Measurements from ENCODE around the gene SDK1. TPM values are rescaled to one million over a fixed set of nuclear protein-coding genes. Genes with fewer than 3 reads are reported as not detected.

The SDK1 gene
- total and polyA plus RNA-seq, 7 donors, result 0.31 to 2.4 (median 1.3) TPM

DNA sequence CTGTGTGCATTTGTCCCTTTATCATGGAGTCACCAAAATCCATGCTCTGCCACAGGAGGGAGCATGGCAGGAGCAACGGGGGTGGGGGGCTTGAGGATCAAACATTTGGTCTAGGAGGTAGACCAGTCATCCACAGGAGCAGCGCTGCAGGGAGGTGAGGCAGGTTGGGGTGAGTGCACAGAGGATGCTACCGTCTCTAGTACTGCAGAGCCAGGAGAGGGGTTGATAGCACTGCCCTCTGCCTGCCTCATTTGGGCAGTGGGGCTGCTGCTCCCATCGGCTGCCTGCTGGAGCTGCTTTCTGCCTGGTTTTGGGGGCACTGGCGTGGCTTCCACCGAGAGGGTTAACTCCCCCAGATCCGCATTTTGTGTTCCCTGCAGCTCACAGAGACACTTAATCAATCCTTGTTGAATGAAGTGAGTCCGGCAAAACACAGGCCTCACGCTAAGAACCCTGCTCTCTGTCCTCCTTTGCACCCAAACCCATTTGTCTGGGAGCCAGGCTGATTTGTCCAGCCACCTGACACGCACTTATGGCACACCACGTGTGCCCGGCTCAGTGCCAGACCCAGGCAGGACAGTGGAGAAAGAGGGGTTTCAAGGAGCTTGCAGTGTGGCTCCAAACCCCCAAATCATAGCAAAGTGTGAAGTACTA, 854.0 kb downstream of the SDK1 start:
- ATAC-seq, result no peak
- WGBS, 3 donors, result 73 to 81% (median 79%) methylated on average over 12 of the region's 12 CpGs
- H3K9me3 ChIP-seq, result no peaks in the 10 kb centered on the region
- TF ChIP-seq, protein P1, sequence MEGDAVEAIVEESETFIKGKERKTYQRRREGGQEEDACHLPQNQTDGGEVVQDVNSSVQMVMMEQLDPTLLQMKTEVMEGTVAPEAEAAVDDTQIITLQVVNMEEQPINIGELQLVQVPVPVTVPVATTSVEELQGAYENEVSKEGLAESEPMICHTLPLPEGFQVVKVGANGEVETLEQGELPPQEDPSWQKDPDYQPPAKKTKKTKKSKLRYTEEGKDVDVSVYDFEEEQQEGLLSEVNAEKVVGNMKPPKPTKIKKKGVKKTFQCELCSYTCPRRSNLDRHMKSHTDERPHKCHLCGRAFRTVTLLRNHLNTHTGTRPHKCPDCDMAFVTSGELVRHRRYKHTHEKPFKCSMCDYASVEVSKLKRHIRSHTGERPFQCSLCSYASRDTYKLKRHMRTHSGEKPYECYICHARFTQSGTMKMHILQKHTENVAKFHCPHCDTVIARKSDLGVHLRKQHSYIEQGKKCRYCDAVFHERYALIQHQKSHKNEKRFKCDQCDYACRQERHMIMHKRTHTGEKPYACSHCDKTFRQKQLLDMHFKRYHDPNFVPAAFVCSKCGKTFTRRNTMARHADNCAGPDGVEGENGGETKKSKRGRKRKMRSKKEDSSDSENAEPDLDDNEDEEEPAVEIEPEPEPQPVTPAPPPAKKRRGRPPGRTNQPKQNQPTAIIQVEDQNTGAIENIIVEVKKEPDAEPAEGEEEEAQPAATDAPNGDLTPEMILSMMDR (IDR thresholded peaks at IDR 0.05), result no peak
- H3K27me3 ChIP-seq (ENCODE audit: insufficient read depth in 3 of 3, low read length in 2 of 3), result no peaks in the 10 kb centered on the region
- DNase-seq, result no peak
- H3K4me3 ChIP-seq, result no peak overlapping the region
- H3K27ac ChIP-seq, result no peak overlapping the region
- intact Hi-C loops (cut with DNase I), result no loop called here
- H3K4me1 ChIP-seq, result no peaks in the 10 kb centered on the region
- H3K36me3 ChIP-seq (ENCODE audit: insufficient read depth in 1 of 2, low read depth in 1 of 2), result no peaks in the 10 kb centered on the region

- Histone ChIP-seq H3K36me3 (ENCODE audit: insufficient read depth in 1 of 2, low read depth in 1 of 2) (no peaks in the 10 kb centered on the region), H3K27me3 (ENCODE audit: insufficient read depth in 3 of 3, low read length in 2 of 3) (no peaks in the 10 kb centered on the region), H3K9me3 (no peaks in the 10 kb centered on the region), H3K27ac (no peak overlapping the region), H3K4me3 (no peak overlapping the region), H3K4me1 (no peaks in the 10 kb centered on the region)
- intact Hi-C loops (cut with DNase I), result no loop called here
- 78 to 86% (median 79%) methylated on average over 5 of the region's 5 CpGs for WGBS, 3 donors
- DNase-seq, result no peak
- no peak for ATAC-seq
- TF ChIP-seq, protein P1 (IDR thresholded peaks at IDR 0.05), result no peak
These were observed 855.1 kb downstream of the SDK1 start for GRCh38 chr7:4156190-4156589.

DNA sequence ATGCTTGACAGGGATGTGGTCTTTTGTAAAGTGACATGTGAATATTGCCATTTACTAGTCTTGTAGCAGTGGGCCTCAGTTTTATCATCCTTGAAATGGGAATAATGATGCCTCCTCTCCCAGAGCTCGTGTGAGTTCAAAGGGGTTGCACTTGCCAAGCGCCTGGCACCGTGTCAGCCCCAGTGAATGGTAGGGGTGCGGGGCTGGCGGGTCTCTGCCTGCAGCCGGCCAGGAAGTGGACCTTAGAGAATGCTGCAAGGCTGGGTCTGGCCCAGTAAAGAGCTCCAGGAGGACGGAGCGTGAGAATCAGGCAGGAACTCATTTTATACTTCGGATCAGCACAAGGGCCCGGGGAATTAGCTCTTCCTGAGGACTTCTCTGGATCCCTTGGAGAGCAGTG, 856.6 kb downstream of the SDK1 start:
- Histone ChIP-seq H3K27me3 (ENCODE audit: insufficient read depth in 3 of 3, low read length in 2 of 3) (no peaks in the 10 kb centered on the region), H3K36me3 (ENCODE audit: insufficient read depth in 1 of 2, low read depth in 1 of 2) (no peaks in the 10 kb centered on the region), H3K9me3 (no peaks in the 10 kb centered on the region), H3K4me3 (no peak overlapping the region), H3K27ac (no peak overlapping the region), H3K4me1 (no peaks in the 10 kb centered on the region)
- ATAC-seq, result no peak
- intact Hi-C loops (cut with DNase I), result no loop called here
- TF ChIP-seq, protein P1 (IDR thresholded peaks at IDR 0.05), result no peak
- no peak for DNase-seq
- 43 to 50% (median 44%) methylated on average over 10 of the region's 10 CpGs for WGBS, 3 donors

DNA sequence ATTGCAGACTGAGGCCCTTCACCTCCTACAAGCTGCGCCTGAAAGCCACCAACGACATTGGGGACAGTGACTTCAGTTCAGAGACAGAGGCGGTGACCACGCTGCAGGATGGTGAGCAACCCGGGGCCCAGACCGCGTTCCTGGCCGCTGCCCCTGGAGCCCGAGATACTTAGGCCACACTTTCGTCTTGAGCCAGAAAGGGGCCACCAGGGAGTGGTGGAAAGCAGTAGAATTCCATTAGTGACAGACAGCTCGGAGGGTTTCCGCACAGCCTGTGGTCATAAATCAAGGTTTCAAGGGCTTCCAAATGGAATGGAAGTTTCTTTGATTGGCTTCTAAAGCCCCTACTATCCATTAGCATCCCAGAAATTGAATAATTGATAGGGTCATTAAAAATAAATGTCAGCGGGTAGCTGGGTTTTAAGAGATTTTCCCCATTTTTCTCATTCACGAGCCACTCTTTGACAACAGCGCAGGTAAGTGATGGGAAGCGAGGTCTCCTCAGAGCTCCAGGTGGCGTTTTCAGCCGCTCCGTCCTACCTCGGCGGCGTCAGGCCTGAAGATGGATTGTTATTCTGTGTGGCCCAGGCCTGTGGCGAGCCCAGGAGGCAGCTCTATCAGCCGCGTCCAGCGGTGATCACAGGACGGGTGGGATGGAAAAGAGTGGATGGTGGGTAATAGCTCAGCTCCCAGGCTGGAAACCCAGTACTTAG, 857.5 kb downstream of the SDK1 start:
- Histone ChIP-seq H3K4me3 (no peak overlapping the region), H3K27me3 (ENCODE audit: insufficient read depth in 3 of 3, low read length in 2 of 3) (no peaks in the 10 kb centered on the region), H3K36me3 (ENCODE audit: insufficient read depth in 1 of 2, low read depth in 1 of 2) (no peaks in the 10 kb centered on the region), H3K27ac (no peak overlapping the region), H3K4me1 (no peaks in the 10 kb centered on the region), H3K9me3 (no peaks in the 10 kb centered on the region)
- WGBS, 3 donors, result 86 to 94% (median 92%) methylated on average over 27 of the region's 27 CpGs
- DNase-seq, result no peak
- ATAC-seq, result peak in 1 of 4 donors; percentile 19
- TF ChIP-seq, protein P1 (IDR thresholded peaks at IDR 0.05), result no peak
- intact Hi-C loops (cut with DNase I), result no loop called here

Data from psoas muscle (tissue), 8 donors.